CD8-positive, alpha-beta memory T cell (primary cell): ENCODE results near the gene CELA1. TPM values are rescaled to one million over a fixed set of nuclear protein-coding genes. Genes with fewer than 3 reads are reported as not detected.
"Not testable (repeated sequence)": the region's sequence is repeated elsewhere in the genome, so short reads cannot be mapped to it uniquely, and the experiment has no call there.

Source experiments
- CTCF ChIA-PET: fragments of 350-600 bp; sonication (Branson Sonifier 250); formaldehyde crosslinking; loops from one replicate; lab custom pipeline; 2021; ENCODE audit warnings: antibody characterized with exemption; lab: Charles Lee
- POLR2A ChIA-PET: fragments of 350-600 bp; sonication (Branson Sonifier 250); formaldehyde crosslinking; loops from one replicate; lab custom pipeline; 2021; ENCODE audit warnings: antibody characterized with exemption; lab: Charles Lee
- DNase-seq, 5 donors: peaks; one replicate each; pipeline versions ENCODE4 v3.0.0 to v3.0.0-alpha.2; 2020 to 2022; ENCODE audit warnings: mixed read lengths in 1 of 5
- H3K27ac ChIP-seq: one replicate; pipeline ENCODE4 v1.7.0; 2013; ENCODE audit warnings: low read depth, mild to moderate bottlenecking, low read length, moderate library complexity
- H3K27me3 ChIP-seq: 2 replicates; pipeline ENCODE4 v1.7.0; 2013; ENCODE audit warnings: low read length, mild to moderate bottlenecking; ENCODE audit not compliant: insufficient read depth, poor library complexity, severe bottlenecking
- H3K36me3 ChIP-seq: 2 replicates; pipeline ENCODE4 v1.7.0; 2013; ENCODE audit warnings: mild to moderate bottlenecking, low read length, moderate library complexity; ENCODE audit not compliant: insufficient read depth
- H3K4me1 ChIP-seq: 2 replicates; pipeline ENCODE4 v1.7.0; 2013; ENCODE audit warnings: mild to moderate bottlenecking, low read length, moderate library complexity; ENCODE audit not compliant: insufficient read depth
- H3K4me3 ChIP-seq: 2 replicates; pipeline ENCODE4 v1.7.0; 2013; ENCODE audit warnings: mild to moderate bottlenecking, low read length
- H3K9me3 ChIP-seq: 2 replicates; pipeline ENCODE4 v1.7.0; 2013; ENCODE audit warnings: mild to moderate bottlenecking, low read length
- H3K27ac Mint-ChIP-seq, 8 donors: one replicate each; pipeline ENCODE4 v1.8.0; 2020 to 2021; ENCODE audit warnings: mixed read lengths in 8 of 8, mild to moderate bottlenecking in 6 of 8, inconsistent platforms in 3 of 8, moderate library complexity in 3 of 8
- H3K27me3 Mint-ChIP-seq, 2 donors: one replicate each; pipeline ENCODE4 v1.8.0; 2020 to 2021; ENCODE audit warnings: mixed read lengths in 2 of 2, mild to moderate bottlenecking in 1 of 2, moderate library complexity in 1 of 2
- H3K36me3 Mint-ChIP-seq, 3 donors: one replicate each; pipeline ENCODE4 v1.8.0; 2020 to 2021; ENCODE audit warnings: mixed read lengths in 3 of 3, inconsistent platforms in 1 of 3, mild to moderate bottlenecking in 1 of 3
- H3K4me1 Mint-ChIP-seq, 3 donors: one replicate each; pipeline ENCODE4 v1.8.0; 2020 to 2021; ENCODE audit warnings: mixed read lengths in 3 of 3, inconsistent platforms in 1 of 3, mild to moderate bottlenecking in 1 of 3
- H3K4me3 Mint-ChIP-seq, 7 donors: one replicate each; pipeline ENCODE4 v1.8.0; 2020 to 2021; ENCODE audit warnings: mixed read lengths in 7 of 7, mild to moderate bottlenecking in 6 of 7, moderate library complexity in 4 of 7, inconsistent platforms in 2 of 7
- H3K9me3 Mint-ChIP-seq, 5 donors: one replicate each; pipeline ENCODE4 v1.8.0; 2020 to 2022; ENCODE audit warnings: mixed read lengths in 5 of 5, mild to moderate bottlenecking in 3 of 5, moderate library complexity in 2 of 5, inconsistent platforms in 1 of 5
- polyA plus RNA-seq: library from polyadenylated mRNA; unstranded; fragments of 300-500 nt; fragmentation: Illumina TruSeq; gene quantifications from one replicate; pipeline ENCODE4 v1.2.3, GENCODE V29; 2021
- total RNA-seq, 2 experiments: library from RNA; stranded (reverse); gene quantifications; one replicate each; pipeline ENCODE4 v1.2.3, GENCODE V29; 2021

Gene CELA1
- total and polyA plus RNA-seq, 3 experiments from 2014 or later, result 0.71 TPM; not detected in 2

DNA sequence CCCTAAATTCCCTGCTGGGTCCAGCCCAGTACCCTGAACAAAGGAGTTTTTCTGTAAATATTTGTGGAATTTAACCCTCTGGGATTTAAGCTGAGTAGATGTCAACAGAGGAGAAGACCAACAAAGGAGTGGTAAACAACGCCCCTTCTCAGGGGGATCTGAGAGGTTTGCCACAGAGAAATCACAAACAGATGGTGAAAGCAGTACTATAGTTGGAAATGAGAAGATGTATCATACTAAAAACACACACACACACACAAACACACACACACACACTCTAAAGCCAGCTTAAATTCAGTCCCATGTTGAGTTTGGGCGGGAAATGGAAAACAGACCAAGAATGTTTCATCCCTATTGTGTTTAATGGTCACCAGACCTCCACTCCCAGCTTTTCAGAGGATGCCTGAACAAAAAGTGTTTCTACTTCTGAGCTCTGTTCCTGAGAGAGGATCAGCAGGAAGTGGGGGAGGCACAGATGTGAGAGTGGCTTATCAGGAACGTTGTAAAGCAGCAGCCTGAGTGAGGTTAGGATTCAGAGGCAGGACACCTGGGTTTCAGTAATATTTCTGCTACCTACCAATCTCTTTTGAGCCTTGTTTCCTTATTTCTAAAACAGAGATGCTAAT lies 25.7 kb downstream of the CELA1 start:
- H3K4me1 Mint-ChIP-seq, result peaks cover 72 to 94% (median 90%) of the 10 kb centered on the region in 3 donors
- no peaks in the 10 kb centered on the region for H3K27me3 ChIP-seq
- H3K9me3 Mint-ChIP-seq, result no peaks in the 10 kb centered on the region
- peaks cover 1% of the 10 kb centered on the region for H3K36me3 ChIP-seq
- peaks cover 0 to 4% of the 10 kb centered on the region in 2 donors for H3K27me3 Mint-ChIP-seq
- peak in 2 of 5 donors; percentile 5 to 16 for DNase-seq
- H3K27ac ChIP-seq, result peak overlapping the region; percentile 5
- peak overlapping the region; percentile 58 for H3K4me3 ChIP-seq
- POLR2A ChIA-PET, result interaction anchor here (0.6 to 1.7 kb wide), 5 partner anchors 9 to 500 kb away, joined by 3 to 9 read pairs (median 4); no protein-coding TSS in a partner anchor
- CTCF ChIA-PET, result interaction anchor here (1.2 to 9.2 kb wide), 5 partner anchors 10 to 50 kb away, joined by 3 to 67 read pairs (median 7); partner anchors contain the start of gene SMAGP
- H3K4me3 Mint-ChIP-seq, result peak overlapping the region; percentile 81 to 99 (median 95)
- H3K4me1 ChIP-seq, result peaks cover 66% of the 10 kb centered on the region
- peak overlapping the region; percentile 81 to 100 (median 95) for H3K27ac Mint-ChIP-seq
- H3K9me3 ChIP-seq, result no peaks in the 10 kb centered on the region
- H3K36me3 Mint-ChIP-seq, result peaks cover 19 to 43% (median 26%) of the 10 kb centered on the region in 3 donors

DNA sequence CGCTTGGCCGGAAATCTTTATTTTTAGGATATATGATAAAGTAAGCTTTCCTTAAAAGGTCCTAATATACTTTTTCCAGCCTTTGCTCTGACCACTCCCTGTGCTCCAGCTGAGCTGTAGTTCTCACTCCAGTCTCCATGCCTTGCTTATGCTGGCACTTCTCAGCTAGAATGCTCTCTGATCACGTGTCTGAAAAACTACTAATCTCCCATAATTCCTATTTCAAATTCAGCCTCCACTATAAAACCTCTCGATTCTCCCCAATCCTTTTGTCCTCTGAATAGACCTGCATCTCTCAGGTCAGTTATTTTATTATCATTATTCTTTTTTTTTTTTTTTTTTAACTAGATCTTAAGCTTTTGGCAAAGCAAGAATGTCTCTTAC lies 26.2 kb downstream of the CELA1 start:
- Mint-ChIP-seq H3K9me3 (no peaks in the 10 kb centered on the region), H3K4me1 (peaks cover 72 to 94% (median 90%) of the 10 kb centered on the region in 3 donors), H3K27ac (peak overlapping the region; percentile 81 to 100 (median 95)), H3K4me3 (peak overlapping the region; percentile 81 to 99 (median 95)), H3K36me3 (peaks cover 19 to 47% (median 26%) of the 10 kb centered on the region in 3 donors), H3K27me3 (peaks cover 0 to 4% of the 10 kb centered on the region in 2 donors)
- DNase-seq, result no peak
- H3K4me1 ChIP-seq, result peaks cover 71% of the 10 kb centered on the region
- H3K36me3 ChIP-seq, result peaks cover 4% of the 10 kb centered on the region
- H3K27me3 ChIP-seq, result no peaks in the 10 kb centered on the region
- peak overlapping the region; percentile 5 for H3K27ac ChIP-seq
- POLR2A ChIA-PET, result interaction anchor here (0.6 to 2.1 kb wide), 7 partner anchors 10 to 500 kb away, joined by 3 to 9 read pairs (median 6); partner anchors contain the start of gene POU6F1
- CTCF ChIA-PET, result interaction anchor here (1.2 to 9.2 kb wide), 5 partner anchors 10 to 82 kb away, joined by 3 to 67 read pairs (median 7); partner anchors contain the start of genes DAZAP2 and SMAGP
- H3K4me3 ChIP-seq, result peak overlapping the region; percentile 58
- H3K9me3 ChIP-seq, result no peaks in the 10 kb centered on the region

DNA sequence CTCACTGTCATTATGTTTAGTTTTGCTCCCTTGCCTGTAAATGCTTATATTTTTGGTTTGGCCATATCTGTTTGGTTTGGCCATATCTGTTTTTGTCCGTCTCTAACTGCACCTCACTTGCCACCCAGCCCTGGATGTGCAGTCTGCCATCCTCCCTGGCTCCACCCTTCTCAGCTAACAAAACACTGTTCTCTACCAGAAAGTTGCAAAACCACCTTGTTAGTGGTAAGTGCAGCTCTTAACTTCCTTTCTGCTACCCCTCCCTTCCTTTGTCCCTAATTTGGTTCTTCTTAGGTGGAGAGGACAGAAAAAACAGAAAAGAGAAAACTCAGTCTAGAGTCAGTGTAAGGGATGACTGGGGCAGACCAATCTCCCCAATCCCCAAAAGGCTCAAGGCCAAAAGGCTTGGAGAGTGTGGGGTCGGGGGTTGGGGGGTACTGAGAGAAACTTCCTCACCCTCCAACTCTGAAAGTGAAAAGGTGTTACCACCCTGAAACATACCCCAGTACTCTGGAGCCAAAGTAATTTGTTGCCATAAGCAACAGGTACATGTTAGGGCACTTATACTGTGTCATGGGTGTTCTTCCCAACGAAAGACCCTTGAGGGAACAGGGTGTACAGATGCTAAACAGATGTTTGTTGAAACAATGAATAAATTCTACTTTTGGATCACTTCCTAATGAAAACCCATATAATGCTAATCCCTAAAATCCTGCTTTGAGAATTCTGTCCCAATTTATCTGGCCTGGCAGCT lies 27.5 kb downstream of the CELA1 start:
- H3K27ac ChIP-seq, result peak overlapping the region; percentile 60
- peak overlapping the region; percentile 56 for H3K4me3 ChIP-seq
- H3K4me1 Mint-ChIP-seq, result peaks cover 64 to 87% (median 84%) of the 10 kb centered on the region in 3 donors
- H3K4me3 Mint-ChIP-seq, result peak overlapping the region; percentile 57 to 99 (median 92)
- peaks cover 0 to 4% of the 10 kb centered on the region in 2 donors for H3K27me3 Mint-ChIP-seq
- peaks cover 76% of the 10 kb centered on the region for H3K4me1 ChIP-seq
- DNase-seq, result peak; percentile 16 to 73 (median 68)
- H3K9me3 ChIP-seq, result no peaks in the 10 kb centered on the region
- H3K36me3 Mint-ChIP-seq, result peaks cover 19 to 52% (median 26%) of the 10 kb centered on the region in 3 donors
- ChIA-PET CTCF (interaction anchor here (1.3 to 9.2 kb wide), 5 partner anchors 8 to 81 kb away, joined by 3 to 67 read pairs (median 4); partner anchors contain the start of gene DAZAP2), POLR2A (interaction anchor here (0.6 to 2.1 kb wide), 8 partner anchors 8 to 101 kb away, joined by 3 to 8 read pairs (median 4); partner anchors contain the start of genes DAZAP2 and POU6F1)
- no peaks in the 10 kb centered on the region for H3K9me3 Mint-ChIP-seq
- H3K27ac Mint-ChIP-seq, result peak overlapping the region; percentile 81 to 100 (median 94)
- no peaks in the 10 kb centered on the region for H3K27me3 ChIP-seq
- H3K36me3 ChIP-seq, result peaks cover 4% of the 10 kb centered on the region

DNA sequence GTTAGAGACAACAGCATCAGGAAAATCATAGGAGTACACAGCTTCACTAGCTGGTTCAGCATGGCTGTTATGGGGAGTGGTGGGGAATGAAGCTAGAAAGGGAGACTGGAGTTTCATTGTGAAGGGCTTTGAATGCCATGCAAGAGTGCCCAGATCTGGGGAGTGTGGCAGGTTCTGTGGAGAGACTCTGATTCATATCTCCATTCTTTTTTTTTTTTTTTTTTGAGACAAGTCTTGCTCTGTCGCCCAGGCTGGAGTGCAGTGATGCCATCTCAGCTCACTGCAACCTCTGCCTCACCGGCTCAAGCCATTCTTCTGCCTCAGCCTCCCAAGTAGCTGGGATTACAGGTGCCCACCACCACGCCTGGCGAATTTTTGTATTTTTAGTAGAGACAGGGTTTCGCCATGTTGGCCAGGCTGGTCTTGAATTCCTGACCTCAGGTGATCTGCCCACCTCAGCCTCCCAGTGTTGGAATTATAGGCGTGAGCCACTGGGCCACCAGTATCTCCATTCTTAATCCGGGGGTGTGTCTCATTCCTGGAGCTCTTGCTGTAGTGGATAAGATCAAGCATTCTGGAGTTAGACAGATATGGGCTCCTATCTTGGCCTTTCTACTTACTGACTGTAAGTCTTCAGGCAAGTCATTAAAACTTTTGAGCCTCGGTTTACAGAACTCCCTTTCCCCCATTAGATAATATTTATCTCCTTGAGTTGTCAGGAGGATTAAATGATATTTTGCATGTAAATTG lies 28.2 kb downstream of the CELA1 start:
- not testable (repeated sequence) for H3K9me3 Mint-ChIP-seq, H3K27me3 Mint-ChIP-seq, H3K36me3 ChIP-seq, H3K9me3 ChIP-seq, H3K27me3 ChIP-seq
- Mint-ChIP-seq H3K4me1 (peaks cover 65 to 89% (median 83%) of the 10 kb centered on the region in 3 donors), H3K27ac (peak overlapping the region; percentile 81 to 100 (median 94)), H3K36me3 (peaks cover 22 to 51% (median 29%) of the 10 kb centered on the region in 3 donors), H3K4me3 (peak overlapping the region; percentile 57 to 99 (median 92))
- Histone ChIP-seq H3K4me1 (peaks cover 76% of the 10 kb centered on the region), H3K4me3 (peak overlapping the region; percentile 56), H3K27ac (peak overlapping the region; percentile 60)
- POLR2A ChIA-PET, result interaction anchor here (0.6 to 2.1 kb wide), 7 partner anchors 8 to 100 kb away, joined by 3 to 8 read pairs (median 4); partner anchors contain the start of genes DAZAP2 and POU6F1
- peak in 1 of 5 donors; percentile 12 for DNase-seq
- CTCF ChIA-PET, result interaction anchor here (1.3 to 9.2 kb wide), 4 partner anchors 8 to 23 kb away, joined by 3 to 67 read pairs (median 7); no protein-coding TSS in a partner anchor

DNA sequence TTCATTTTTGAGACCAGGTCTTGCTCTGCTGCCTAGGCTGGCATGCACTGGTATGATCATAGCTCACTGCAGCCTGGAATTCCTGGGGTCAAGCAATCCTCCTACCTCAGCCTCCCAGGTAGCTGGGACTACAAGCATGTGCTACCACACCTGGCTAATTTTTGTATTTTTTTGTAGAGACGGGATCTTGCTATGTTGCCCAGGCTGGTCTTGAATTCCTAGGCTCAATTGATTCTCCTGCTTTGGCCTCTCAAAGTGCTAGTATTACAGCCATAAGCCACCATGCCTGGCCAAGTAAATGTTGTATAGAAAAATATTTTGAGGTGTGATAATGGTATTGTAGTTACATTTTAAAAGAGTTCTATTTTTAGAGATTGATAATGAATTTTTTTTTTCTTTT lies 35.1 kb downstream of the CELA1 start:
- ChIA-PET POLR2A (no interaction called here), CTCF (interaction anchor here (1.7 to 2.0 kb wide), 2 partner anchors 9 to 30 kb away, joined by 7 read pairs; no protein-coding TSS in a partner anchor)
- H3K27ac Mint-ChIP-seq, result peak overlapping the region in 6 of 8 donors; percentile 24 to 95 (median 74)
- H3K36me3 ChIP-seq, result peaks cover 38% of the 10 kb centered on the region
- no peaks in the 10 kb centered on the region for H3K27me3 ChIP-seq
- peaks cover 64 to 86% (median 77%) of the 10 kb centered on the region in 3 donors for H3K4me1 Mint-ChIP-seq
- H3K9me3 ChIP-seq, result no peaks in the 10 kb centered on the region
- peaks cover 65% of the 10 kb centered on the region for H3K4me1 ChIP-seq
- H3K36me3 Mint-ChIP-seq, result peaks cover 10 to 75% (median 21%) of the 10 kb centered on the region in 3 donors
- H3K27me3 Mint-ChIP-seq, result no peaks in the 10 kb centered on the region
- DNase-seq, result no peak
- no peak overlapping the region for H3K4me3 ChIP-seq
- H3K27ac ChIP-seq, result no peak overlapping the region
- no peaks in the 10 kb centered on the region for H3K9me3 Mint-ChIP-seq
- peak overlapping the region in 3 of 7 donors; percentile 23 to 78 (median 44) for H3K4me3 Mint-ChIP-seq

DNA sequence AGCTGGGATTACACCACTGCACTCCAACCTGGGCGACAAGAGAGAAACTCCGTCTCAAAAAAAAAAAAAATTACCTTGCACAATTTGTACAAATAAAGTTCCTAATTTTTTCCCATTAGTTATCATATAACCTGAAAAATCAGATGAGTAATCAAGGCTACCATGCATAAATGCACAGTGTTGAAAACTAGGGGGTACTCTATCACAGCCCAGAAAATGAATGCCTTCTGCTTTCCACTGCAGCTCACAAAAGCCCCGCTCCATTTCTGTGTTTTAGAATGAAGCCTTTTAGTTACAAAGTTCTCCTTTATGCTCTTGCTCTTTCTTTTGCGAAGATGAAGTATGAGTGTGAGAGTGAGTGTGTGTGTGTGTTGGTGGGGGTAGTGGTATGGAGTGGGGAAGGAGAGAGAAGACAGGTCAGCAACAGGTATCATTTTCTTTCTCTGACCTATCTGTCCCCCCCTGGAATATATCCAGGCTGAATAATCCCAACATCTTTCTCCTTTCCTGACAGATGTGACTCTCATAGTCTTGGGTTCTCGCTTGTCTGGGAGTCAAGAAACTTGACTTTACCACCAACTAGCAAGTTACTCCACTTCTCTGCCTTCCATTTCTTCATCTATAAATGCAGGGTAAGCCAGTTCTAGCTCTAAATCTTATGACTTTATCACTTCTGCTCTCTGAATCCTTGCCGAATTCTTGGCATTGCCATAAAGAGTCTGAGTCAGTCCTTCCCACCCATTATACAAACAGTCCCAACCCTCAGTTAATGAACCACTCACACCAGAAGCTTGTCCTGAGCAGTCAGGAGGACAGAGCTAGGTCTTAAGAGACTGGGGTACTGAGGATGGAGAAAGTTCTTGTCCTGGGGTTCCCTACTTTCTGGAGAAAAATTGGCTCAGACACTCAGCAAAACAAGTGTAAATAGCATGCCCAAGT lies 38.6 kb downstream of the CELA1 start:
- Histone ChIP-seq H3K27ac (no peak overlapping the region), H3K36me3 (peaks cover 52% of the 10 kb centered on the region), H3K4me1 (peaks cover 48% of the 10 kb centered on the region), H3K9me3 (no peaks in the 10 kb centered on the region), H3K27me3 (no peaks in the 10 kb centered on the region), H3K4me3 (no peak overlapping the region)
- ChIA-PET POLR2A (interaction anchor here (0.6 to 1.2 kb wide), 3 partner anchors 10 to 33 kb away, joined by 3 to 8 read pairs (median 5); no protein-coding TSS in a partner anchor), CTCF (interaction anchor here (0.7 to 2.1 kb wide), 7 partner anchors 10 to 67 kb away, joined by 3 to 29 read pairs (median 3); no protein-coding TSS in a partner anchor)
- Mint-ChIP-seq H3K9me3 (no peaks in the 10 kb centered on the region), H3K36me3 (peaks cover 9 to 80% (median 20%) of the 10 kb centered on the region in 3 donors), H3K4me3 (peak overlapping the region in 3 of 7 donors; percentile 53 to 62 (median 55)), H3K27me3 (no peaks in the 10 kb centered on the region), H3K4me1 (peaks cover 69 to 81% (median 77%) of the 10 kb centered on the region in 3 donors), H3K27ac (peak overlapping the region; percentile 69 to 97 (median 88))
- peak in 1 of 5 donors; percentile 23 for DNase-seq
